AG09319 (cell line): Measurements from ENCODE around the gene HINT2.

ENCODE experiments used
- DNase-seq: peaks from one replicate; pipeline ENCODE4 v3.0.0-alpha.2; 2010; ENCODE audit warnings: low read depth; ENCODE audit errors: extremely low read depth
- TF ChIP-seq, protein P1 (sequence below): IDR thresholded peaks from 2 replicates; pipeline ENCODE4 v1.5.1; 2011; ENCODE audit warnings: low read depth, mild to moderate bottlenecking, inconsistent platforms, low read length, moderate library complexity

The HINT2 gene

DNA sequence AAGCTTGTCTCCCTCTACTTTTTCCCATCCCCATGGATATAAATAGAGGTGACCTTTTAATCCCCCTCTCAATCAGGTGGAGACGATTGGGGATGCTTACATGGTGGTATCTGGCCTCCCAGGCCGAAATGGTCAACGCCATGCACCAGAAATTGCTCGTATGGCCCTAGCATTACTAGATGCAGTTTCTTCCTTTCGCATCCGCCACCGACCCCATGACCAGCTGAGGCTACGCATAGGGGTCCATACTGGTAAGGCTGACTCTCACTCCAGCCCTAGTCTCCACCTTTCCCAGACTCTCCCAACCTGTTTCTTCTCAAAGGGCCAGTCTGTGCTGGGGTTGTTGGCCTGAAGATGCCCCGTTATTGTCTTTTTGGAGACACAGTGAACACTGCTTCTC, 6.4 kb downstream of the HINT2 start:
- DNase-seq = no peak
- TF ChIP-seq, protein P1, sequence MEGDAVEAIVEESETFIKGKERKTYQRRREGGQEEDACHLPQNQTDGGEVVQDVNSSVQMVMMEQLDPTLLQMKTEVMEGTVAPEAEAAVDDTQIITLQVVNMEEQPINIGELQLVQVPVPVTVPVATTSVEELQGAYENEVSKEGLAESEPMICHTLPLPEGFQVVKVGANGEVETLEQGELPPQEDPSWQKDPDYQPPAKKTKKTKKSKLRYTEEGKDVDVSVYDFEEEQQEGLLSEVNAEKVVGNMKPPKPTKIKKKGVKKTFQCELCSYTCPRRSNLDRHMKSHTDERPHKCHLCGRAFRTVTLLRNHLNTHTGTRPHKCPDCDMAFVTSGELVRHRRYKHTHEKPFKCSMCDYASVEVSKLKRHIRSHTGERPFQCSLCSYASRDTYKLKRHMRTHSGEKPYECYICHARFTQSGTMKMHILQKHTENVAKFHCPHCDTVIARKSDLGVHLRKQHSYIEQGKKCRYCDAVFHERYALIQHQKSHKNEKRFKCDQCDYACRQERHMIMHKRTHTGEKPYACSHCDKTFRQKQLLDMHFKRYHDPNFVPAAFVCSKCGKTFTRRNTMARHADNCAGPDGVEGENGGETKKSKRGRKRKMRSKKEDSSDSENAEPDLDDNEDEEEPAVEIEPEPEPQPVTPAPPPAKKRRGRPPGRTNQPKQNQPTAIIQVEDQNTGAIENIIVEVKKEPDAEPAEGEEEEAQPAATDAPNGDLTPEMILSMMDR = no peak

DNA sequence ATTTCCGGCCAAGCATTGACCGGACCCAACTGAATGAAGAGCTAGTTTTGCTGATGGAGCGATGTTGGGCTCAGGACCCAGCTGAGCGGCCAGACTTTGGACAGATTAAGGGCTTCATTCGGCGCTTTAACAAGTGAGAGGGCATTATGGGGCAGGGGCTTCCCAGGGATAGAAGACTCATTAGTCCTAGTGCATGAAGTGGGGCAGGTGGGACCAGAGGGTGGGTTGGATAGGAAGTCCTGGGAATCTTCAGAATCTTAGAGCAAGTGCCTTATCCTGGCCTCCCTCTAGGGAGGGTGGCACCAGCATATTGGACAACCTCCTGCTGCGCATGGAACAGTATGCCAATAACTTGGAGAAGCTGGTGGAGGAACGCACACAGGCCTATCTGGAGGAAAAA, 8.7 kb downstream of the HINT2 start:
- TF ChIP-seq, protein P1 = no peak
- DNase-seq = no peak

DNA sequence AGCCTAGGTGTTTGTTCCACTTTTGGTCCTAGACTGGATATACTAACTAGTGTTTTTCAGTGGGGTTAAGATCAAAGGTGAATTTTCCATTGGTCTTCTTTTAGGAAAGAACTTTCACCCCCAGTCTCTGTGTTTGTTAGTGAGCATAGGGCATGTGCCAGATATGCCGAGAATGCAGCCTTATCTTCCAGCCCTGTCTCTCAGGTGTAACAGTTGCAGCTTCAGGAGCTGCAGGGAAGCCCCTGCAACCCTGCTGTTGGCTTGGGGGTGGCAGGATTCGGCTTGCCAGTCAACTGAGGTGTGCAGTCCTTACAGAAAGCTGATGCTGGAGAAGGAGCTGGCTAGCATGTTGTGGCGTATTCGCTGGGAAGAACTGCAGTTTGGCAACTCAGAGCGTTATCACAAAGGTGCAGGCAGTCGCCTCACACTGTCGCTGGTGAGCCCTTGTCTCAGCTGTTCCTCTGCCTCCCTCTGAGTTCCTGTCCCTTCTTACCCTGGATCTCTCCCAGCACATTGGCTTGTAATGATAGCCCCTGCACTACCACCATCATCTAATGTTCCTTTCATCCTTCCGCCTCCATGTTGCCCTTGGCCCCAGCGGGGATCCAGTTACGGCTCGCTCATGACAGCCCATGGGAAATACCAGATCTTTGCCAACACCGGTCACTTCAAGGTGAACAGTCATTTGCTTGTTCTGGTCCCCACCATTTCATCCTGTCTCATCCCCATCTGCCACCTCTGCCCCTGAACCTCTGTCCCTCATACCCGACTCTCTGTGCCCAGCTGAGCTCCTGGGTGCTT, 13.3 kb downstream of the HINT2 start:
- TF ChIP-seq, protein P1 = no peak
- no peak for DNase-seq

DNA sequence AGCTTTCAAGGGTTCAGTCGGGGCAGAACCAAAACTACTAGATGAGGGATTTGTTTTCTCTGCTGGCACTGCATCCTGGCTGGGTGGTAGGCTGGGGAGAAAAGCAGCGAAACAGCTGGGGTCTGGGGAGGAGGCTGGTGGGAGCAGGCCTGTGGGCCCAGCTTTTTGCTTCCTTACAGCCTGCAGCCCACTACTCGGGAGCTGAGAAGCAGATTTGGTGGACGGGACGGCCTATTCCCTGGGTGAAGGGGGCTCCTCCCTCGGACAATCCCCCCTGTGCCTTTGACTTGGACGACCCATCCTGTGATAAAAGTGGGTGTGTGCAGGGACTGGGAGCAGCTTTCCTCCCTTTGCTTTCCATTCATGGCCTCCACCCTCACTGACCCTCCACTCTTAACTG, 14.3 kb downstream of the HINT2 start:
- TF ChIP-seq, protein P1 = no peak
- no peak for DNase-seq

DNA sequence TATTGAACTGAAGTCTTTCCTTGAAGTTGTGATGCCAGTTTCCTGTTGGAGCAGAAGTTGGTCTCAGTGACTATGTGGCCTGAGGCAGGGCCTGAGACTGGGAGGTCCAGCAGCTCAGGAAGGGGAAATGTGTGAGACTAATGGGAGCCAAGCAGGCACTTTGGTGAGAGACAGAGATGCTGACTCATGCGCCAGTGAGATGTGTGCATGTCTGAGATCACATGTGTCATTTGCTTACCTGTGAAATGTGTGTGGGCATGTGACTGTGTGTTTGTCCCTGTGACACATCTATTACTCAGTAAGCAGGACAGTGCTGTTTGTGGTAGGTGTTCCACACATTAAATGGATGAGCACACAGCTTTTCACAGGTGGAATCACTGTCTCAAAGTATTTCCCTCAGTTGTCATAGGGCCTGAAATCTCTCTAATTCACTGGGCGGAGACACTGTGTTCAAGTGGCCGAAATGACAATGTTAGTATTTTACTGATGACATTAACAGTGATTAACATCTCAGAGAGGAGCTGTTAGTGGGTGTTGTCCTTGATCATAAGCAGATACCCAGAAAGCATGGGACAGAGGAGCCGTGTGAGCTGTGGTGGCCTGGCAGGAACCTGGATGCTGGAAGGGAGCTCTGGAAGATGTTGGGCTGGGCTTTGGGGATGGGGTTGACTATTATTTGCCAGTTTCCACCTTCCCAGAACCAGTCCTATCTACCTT, 16.0 kb downstream of the HINT2 start:
- TF ChIP-seq, protein P1 = no peak
- DNase-seq = no peak

DNA sequence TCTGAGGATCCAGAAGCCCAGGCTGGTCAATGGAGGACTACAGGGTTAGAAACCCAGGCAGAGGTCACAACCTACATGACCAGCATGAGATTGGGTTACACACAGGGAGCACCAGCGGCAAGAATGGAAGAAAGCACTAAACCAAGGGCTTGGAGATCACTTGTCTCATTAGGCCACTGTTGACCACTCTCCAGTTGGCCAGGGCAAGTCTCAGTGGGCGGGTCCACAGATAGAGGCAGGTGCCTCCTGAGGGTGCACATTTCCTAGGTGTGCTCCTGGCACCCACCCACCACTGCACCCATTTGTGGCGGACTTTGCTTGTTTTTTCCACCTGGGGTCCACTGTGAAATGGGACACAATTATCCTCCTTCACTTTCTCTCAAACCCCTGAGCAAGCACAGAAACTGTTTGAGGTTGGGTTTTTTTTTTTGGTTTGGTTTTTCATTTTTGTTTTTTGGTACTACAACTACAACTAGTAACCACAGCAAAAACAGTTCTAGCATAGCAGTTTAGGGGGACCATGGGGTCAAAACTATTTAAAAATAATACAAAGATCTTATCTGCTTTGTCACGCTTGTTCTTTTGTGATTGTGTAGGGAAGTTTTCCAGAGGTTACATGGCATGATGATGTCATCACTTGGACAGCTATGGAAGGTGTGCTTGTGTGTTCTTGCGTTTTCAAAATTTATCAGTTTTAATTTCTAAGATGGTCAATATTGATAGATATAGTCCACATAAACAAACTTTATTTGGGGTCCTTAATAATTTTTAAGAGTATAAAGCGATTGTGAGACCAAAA, 17.3 kb downstream of the HINT2 start:
- DNase-seq = no peak
- TF ChIP-seq, protein P1 = no peak
